GM12874 (cell line): ENCODE data around the gene TMTC4.

ENCODE experiments used
- TF ChIP-seq, protein P1 (sequence below): IDR thresholded peaks from 2 replicates; pipeline ENCODE4 v1.5.1; 2011; ENCODE audit warnings: low read depth, mild to moderate bottlenecking, control low read depth, low read length, moderate library complexity; ENCODE audit not compliant: insufficient read depth

Gene TMTC4

GRCh38 chr13:100604918-100605710 lies 69.5 kb downstream of the TMTC4 start:
- TF ChIP-seq, protein P1, sequence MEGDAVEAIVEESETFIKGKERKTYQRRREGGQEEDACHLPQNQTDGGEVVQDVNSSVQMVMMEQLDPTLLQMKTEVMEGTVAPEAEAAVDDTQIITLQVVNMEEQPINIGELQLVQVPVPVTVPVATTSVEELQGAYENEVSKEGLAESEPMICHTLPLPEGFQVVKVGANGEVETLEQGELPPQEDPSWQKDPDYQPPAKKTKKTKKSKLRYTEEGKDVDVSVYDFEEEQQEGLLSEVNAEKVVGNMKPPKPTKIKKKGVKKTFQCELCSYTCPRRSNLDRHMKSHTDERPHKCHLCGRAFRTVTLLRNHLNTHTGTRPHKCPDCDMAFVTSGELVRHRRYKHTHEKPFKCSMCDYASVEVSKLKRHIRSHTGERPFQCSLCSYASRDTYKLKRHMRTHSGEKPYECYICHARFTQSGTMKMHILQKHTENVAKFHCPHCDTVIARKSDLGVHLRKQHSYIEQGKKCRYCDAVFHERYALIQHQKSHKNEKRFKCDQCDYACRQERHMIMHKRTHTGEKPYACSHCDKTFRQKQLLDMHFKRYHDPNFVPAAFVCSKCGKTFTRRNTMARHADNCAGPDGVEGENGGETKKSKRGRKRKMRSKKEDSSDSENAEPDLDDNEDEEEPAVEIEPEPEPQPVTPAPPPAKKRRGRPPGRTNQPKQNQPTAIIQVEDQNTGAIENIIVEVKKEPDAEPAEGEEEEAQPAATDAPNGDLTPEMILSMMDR = no peak

DNA sequence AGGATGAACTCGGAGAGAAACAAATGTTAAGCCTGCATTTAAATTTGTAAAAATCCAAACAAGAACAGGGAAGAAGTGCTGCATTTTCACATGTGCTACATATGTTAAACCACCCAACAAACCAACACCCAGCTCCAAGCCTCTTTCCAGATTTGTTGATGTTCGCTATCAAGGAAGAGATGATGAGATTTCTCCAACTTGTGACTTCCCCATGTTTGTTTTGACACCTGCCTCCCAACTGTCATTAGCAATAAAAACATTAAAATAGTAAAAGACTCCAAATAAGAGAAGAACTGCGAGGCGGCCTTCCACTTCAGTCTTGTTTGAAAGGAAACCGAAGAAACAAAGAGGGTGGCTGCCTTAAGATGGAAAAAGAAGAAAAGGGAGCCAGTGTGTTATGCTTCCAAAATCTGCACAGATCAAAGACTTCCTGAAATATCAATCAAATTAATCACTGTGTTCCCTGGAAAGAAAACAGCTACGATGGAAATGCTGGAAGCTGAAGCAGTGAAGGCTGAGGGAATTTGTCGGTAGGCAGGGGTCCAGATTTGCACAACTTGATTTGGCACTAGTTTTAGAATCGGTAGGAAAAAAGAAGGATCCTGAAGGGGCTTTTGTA lies 72.0 kb downstream of the TMTC4 start:
- TF ChIP-seq, protein P1 = no peak

DNA sequence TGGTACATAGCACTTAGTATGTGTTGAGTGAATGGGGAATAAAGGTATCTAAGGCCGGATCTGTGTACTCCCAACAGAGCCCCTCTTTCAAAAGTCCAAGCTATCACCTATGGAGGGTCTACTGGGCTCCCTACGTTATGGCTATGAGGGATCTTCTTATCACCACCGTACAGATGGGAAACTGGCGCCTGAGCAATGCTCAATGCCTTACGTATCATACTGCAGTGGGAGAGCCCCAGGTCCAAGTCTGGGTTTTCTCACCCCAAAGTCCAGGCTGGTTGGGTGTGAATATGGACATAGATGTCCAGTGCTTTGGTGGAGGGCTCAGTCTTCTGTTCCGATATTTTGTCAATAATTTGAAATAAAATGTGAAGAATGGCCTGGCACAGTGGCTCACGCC lies 72.9 kb downstream of the TMTC4 start:
- TF ChIP-seq, protein P1 = no peak

- TF ChIP-seq, protein P1 = no peak
Observed at GRCh38 chr13:100600915-100601314, 73.7 kb downstream of the TMTC4 start.

GRCh38 chr13:100600461-100600860 lies 74.1 kb downstream of the TMTC4 start:
- TF ChIP-seq, protein P1 = no peak

GRCh38 chr13:100597253-100597652 lies 77.3 kb downstream of the TMTC4 start:
- TF ChIP-seq, protein P1 = no peak

DNA sequence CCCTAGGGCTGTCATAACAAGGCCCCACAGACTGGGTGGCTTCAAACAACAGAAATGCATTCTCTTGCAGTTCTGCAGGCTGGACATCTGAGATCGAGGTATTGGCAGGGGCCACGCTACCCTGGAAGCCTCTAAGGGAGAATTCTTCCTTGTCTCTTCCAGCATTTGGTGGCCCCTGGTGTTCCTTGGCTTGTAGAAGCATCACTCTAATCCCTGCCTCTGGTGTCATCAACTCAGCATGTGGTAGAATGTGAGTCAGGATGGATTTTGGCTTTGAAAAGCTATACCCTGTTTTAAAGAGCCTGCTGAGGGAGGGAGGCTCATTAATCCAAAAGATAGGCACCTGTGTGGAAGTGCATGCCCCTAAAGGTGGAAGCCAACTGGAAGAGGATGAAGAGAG lies 78.1 kb downstream of the TMTC4 start:
- TF ChIP-seq, protein P1 = no peak
